GM12878 (cell line): ENCODE results near the gene ITPR2. TPM values are rescaled to one million over a fixed set of nuclear protein-coding genes. Genes with fewer than 3 reads are reported as not detected.

ENCODE experiments used
- ATAC-seq: fragments of 200-7000 bp; cut with Tn5 transposase; 3 replicates; pipeline ENCODE4 v1.9.1; 2020; ENCODE audit warnings: mild to moderate bottlenecking, moderate library complexity
- BruUV-seq: library from RNA; stranded (reverse); fragments of 400-500 nt; replicated peaks from 2 replicates; lab custom pipeline; 2021; lab: Mats Ljungman, UMichigan
- CTCF ChIA-PET: fragments of 300-600 bp; sonication (Branson Sonifier 250); formaldehyde crosslinking; extraction: SDS; loops from one replicate; lab custom pipeline; 2021; ENCODE audit warnings: inconsistent platforms; lab: Yijun Ruan, JAX
- POLR2A ChIA-PET: fragments of 350-600 bp; formaldehyde crosslinking; extraction: SDS; loops from one replicate; lab custom pipeline; 2021; ENCODE audit warnings: inconsistent platforms; lab: Charles Lee
- RAD21 ChIA-PET: fragments of 300-600 bp; sonication (Branson Sonifier 250); formaldehyde crosslinking; loops from one replicate; lab custom pipeline; 2023; ENCODE audit warnings: antibody characterized with exemption; ENCODE audit not compliant: unreplicated experiment; lab: Charles Lee
- SMC1A ChIA-PET: fragments of 300-600 bp; sonication (Branson Sonifier 250); formaldehyde crosslinking; loops from one replicate; lab custom pipeline; 2023; ENCODE audit not compliant: unreplicated experiment, uncharacterized antibody; lab: Charles Lee
- DNase-seq: peaks from one replicate; pipeline ENCODE4 v3.0.0-alpha.2; 2011; ENCODE audit warnings: low read depth, low spot score
- FAIRE-seq: peaks from 3 replicates; lab custom pipeline; 2011; peaks lifted over from hg19 to GRCh38; lab: Jason Lieb, UNC
- H2AFZ ChIP-seq: 2 replicates; pipeline ENCODE4 v1.6.0; 2011; ENCODE audit warnings: low read depth, low read length, control low read depth; ENCODE audit not compliant: control insufficient read depth
- H3K27ac ChIP-seq: 2 replicates; pipeline ENCODE4 v1.5.1; 2011; ENCODE audit warnings: control low read depth; ENCODE audit not compliant: control insufficient read depth, insufficient read depth
- H3K27me3 ChIP-seq, 2 experiments: replicated peaks in 1 of 2; 2 replicates each; pipeline versions ENCODE4 v1.6.0 to v1.6.1; 2011; ENCODE audit warnings: low read length in 1 of 2; ENCODE audit not compliant: control insufficient read depth in 2 of 2, insufficient read depth in 2 of 2
- H3K36me3 ChIP-seq, 2 experiments: 2 replicates each; pipeline ENCODE4 v1.5.1; 2011; ENCODE audit warnings: low read length in 1 of 2; ENCODE audit not compliant: control insufficient read depth in 2 of 2, insufficient read depth in 2 of 2
- H3K4me1 ChIP-seq: 2 replicates; pipeline ENCODE4 v1.6.1; 2011; ENCODE audit warnings: mild to moderate bottlenecking, low read length, moderate library complexity, mixed read lengths; ENCODE audit not compliant: control insufficient read depth, insufficient read depth
- H3K4me2 ChIP-seq: 2 replicates; pipeline ENCODE4 v1.6.0; 2011; ENCODE audit warnings: control low read depth; ENCODE audit not compliant: control insufficient read depth, insufficient read depth
- H3K4me3 ChIP-seq: fragments of 200-600 bp; sonication (generic); 2 replicates; pipeline ENCODE4 v1.5.1; 2016
- H3K79me2 ChIP-seq: 2 replicates; pipeline ENCODE4 v1.6.0; 2011; ENCODE audit warnings: low read length; ENCODE audit not compliant: control insufficient read depth, insufficient read depth
- H3K9ac ChIP-seq: 2 replicates; pipeline ENCODE4 v1.8.0; 2011; ENCODE audit warnings: low read length, control low read depth, mixed read lengths; ENCODE audit not compliant: control insufficient read depth, insufficient read depth
- H3K9me3 ChIP-seq: replicated peaks from 3 replicates; pipeline ENCODE4 v1.5.1; 2011; ENCODE audit warnings: mild to moderate bottlenecking, low read length; ENCODE audit not compliant: control insufficient read depth, insufficient read depth
- H4K20me1 ChIP-seq: 2 replicates; pipeline ENCODE4 v1.6.0; 2011; ENCODE audit not compliant: control insufficient read depth, insufficient read depth
- BHLHE40 ChIP-seq, 2 experiments: fragments of 450-650 bp in 1 of 2; IDR thresholded peaks; 2 replicates each; pipeline ENCODE4 v1.6.1; 2011 to 2017; ENCODE audit warnings: low read depth in 2 of 2, borderline replicate concordance in 1 of 2, improper control_type of control experiment in 1 of 2, low read length in 1 of 2, mild to moderate bottlenecking in 1 of 2
- CBFB ChIP-seq: IDR thresholded peaks from 2 replicates; pipeline ENCODE4 v1.6.1; 2016; ENCODE audit warnings: antibody characterized with exemption, low read depth
- CUX1 ChIP-seq: IDR thresholded peaks from 2 replicates; pipeline ENCODE4 v1.6.1; 2012; ENCODE audit warnings: improper control_type of control experiment, low read depth, low read length; ENCODE audit not compliant: insufficient replicate concordance
- ETV6 ChIP-seq, 2 experiments: fragments of 450-650 bp in 1 of 2; IDR thresholded peaks in 1 of 2; conservative IDR thresholded peaks in 1 of 2; 2 replicates each; pipeline ENCODE4 v1.6.1; 2014; ENCODE audit warnings: antibody characterized with exemption in 1 of 2, borderline replicate concordance in 1 of 2, low read depth in 1 of 2, mild to moderate bottlenecking in 1 of 2, moderate library complexity in 1 of 2
- MTA3 ChIP-seq: IDR thresholded peaks from 2 replicates; pipeline ENCODE4 v1.6.1; 2012; ENCODE audit warnings: low read length, inconsistent platforms, borderline replicate concordance
- ZNF687 ChIP-seq: fragments of 450-650 bp; IDR thresholded peaks from 2 replicates; pipeline ENCODE4 v1.6.1; 2017; ENCODE audit warnings: mild to moderate bottlenecking, moderate library complexity
- WGBS: methylation state at CpG from one replicate; pipeline ENCODE4 v1.1.6; 2016; ENCODE audit warnings: low lambda C conversion rate; ENCODE audit not compliant: insufficient replicate concordance, insufficient coverage; ENCODE audit errors: missing lambda C conversion rate; 5-methylcytosine and 5-hydroxymethylcytosine counted together
- in situ Hi-C: fragments of 300-500 bp; cut with MboI; formaldehyde crosslinking; loops from 9 replicates; pipeline ENCODE4 v1.14.3; 2018; ENCODE audit warnings: mixed read lengths
- intact Hi-C: fragments of 100-400 bp; cut with micrococcal nuclease; formaldehyde crosslinking; loops from one replicate; pipeline ENCODE4 v1.14.2; 2022; ENCODE audit not compliant: unreplicated experiment
- polyA plus RNA-seq, 11 experiments: library from polyadenylated mRNA; depleted of rRNA in 4 of 11; unstranded in 6 of 11; stranded (reverse) in 5 of 11; fragments of >200 nt; fragmentation: Nextera tagmentation in 4 of 11; fragmentation: Illumina TruSeq in 1 of 11; extraction: Ambion mirVana in 4 of 11; extraction: Trizol in 1 of 11; gene quantifications; 1 replicate in 1 of 11; 2 replicates in 10 of 11; pipeline versions ENCODE4 v1.2.1 to v1.2.3, GENCODE V29; 2011 to 2016; ENCODE audit warnings: inconsistent platforms in 2 of 11, missing spikeins in 2 of 11, low read depth in 1 of 11
- total RNA-seq, 4 experiments: library from RNA; depleted of rRNA in 3 of 4; stranded (reverse); fragments of >200 nt in 3 of 4; fragmentation: Illumina TruSeq in 1 of 4; extraction: Trizol in 1 of 4; gene quantifications; 2 replicates each; pipeline versions ENCODE4 v1.2.1 to v1.2.3, GENCODE V29; 2013 to 2021
- TF ChIP-seq, protein P1 (sequence below): fragments of 450-650 bp; IDR thresholded peaks from 2 replicates; pipeline ENCODE4 v1.6.1; 2016; ENCODE audit warnings: mild to moderate bottlenecking

Gene ITPR2
- total and polyA plus RNA-seq, 10 of the 15 experiments (the other 5 are each of a cell fraction or from before 2014, with no cell fraction given): 7.5 to 76.2 (median 47.1) TPM

- no peak for TF ChIP-seq CUX1
Measured at GRCh38 chr12:26400627-26401026, 432.4 kb downstream of the ITPR2 start (continued).

- H3K4me3 ChIP-seq: no peak overlapping the region
- H3K4me1 ChIP-seq: no peaks in the 10 kb centered on the region; the same call in 1 of the 2 replicates
- TF ChIP-seq ZNF687 (no peak), ETV6 (conservative IDR thresholded peaks at IDR 0.05 in 1 of 2, IDR thresholded peaks at IDR 0.05 in 1 of 2; ENCODE audit: borderline replicate concordance in 1 of 2, low read depth in 1 of 2) (no peak), MTA3 (no peak), CBFB (no peak), BHLHE40 (IDR thresholded peaks at IDR 0.05; ENCODE audit: borderline replicate concordance in 1 of 2, low read depth in 2 of 2, low read length in 1 of 2) (no peak)
- TF ChIP-seq, protein P1, sequence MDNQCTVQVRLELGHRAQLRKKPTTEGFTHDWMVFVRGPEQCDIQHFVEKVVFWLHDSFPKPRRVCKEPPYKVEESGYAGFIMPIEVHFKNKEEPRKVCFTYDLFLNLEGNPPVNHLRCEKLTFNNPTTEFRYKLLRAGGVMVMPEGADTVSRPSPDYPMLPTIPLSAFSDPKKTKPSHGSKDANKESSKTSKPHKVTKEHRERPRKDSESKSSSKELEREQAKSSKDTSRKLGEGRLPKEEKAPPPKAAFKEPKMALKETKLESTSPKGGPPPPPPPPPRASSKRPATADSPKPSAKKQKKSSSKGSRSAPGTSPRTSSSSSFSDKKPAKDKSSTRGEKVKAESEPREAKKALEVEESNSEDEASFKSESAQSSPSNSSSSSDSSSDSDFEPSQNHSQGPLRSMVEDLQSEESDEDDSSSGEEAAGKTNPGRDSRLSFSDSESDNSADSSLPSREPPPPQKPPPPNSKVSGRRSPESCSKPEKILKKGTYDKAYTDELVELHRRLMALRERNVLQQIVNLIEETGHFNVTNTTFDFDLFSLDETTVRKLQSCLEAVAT: no peak
- DNase-seq: no peak
- H2AFZ ChIP-seq: no peak overlapping the region
- BruUV-seq: no TSS peak
- 95% methylated on average over 1 of the region's 1 CpG for WGBS
- H3K4me2 ChIP-seq: no peak overlapping the region
- intact Hi-C loops: no loop called here
- H3K9ac ChIP-seq: no peak overlapping the region
- no peak overlapping the region for H3K27ac ChIP-seq
- in situ Hi-C loops: no loop called here
- no peaks in the 10 kb centered on the region for H4K20me1 ChIP-seq
- POLR2A ChIA-PET: no interaction called here
- H3K9me3 ChIP-seq: no peaks in the 10 kb centered on the region
- CTCF ChIA-PET: interaction anchor here (1.2 kb wide), 1 partner anchor 280 kb away, joined by 6 read pairs; no protein-coding TSS in a partner anchor
- peaks cover 2 to 13% of the 10 kb centered on the region in 2 experiments for H3K36me3 ChIP-seq
- H3K27me3 ChIP-seq: no peaks in the 10 kb centered on the region
- no peak for FAIRE-seq
- H3K79me2 ChIP-seq: no peaks in the 10 kb centered on the region
- SMC1A ChIA-PET: interaction anchor here (0.9 to 1.9 kb wide), 4 partner anchors 10 to 74 kb away, joined by 3 to 5 read pairs (median 4); no protein-coding TSS in a partner anchor
- RAD21 ChIA-PET: interaction anchor here (0.8 kb wide), 2 partner anchors 280 to 299 kb away, joined by 3 read pairs; no protein-coding TSS in a partner anchor
- ATAC-seq: no peak
Measured at GRCh38 chr12:26399381-26399780, 433.6 kb downstream of the ITPR2 start.
